NCI-H69 (cell line): Measurements from ENCODE around the gene SRSF4.

Experiments used
- DNase-seq: peaks from one replicate; lab custom pipeline; 2025; lab: John Stamatoyannopoulos, UW

Gene SRSF4

GRCh38 chr1:29200906-29201594, 19.4 kb upstream of the SRSF4 start:
- DNase-seq, result no peak

- no peak for DNase-seq
Observed at GRCh38 chr1:29197993-29198392, 16.3 kb upstream of the SRSF4 start.

GRCh38 chr1:29197590-29197924, 15.9 kb upstream of the SRSF4 start:
- peak; percentile 53 for DNase-seq

- DNase-seq, result no peak
Observed at GRCh38 chr1:29196863-29197589, 15.3 kb upstream of the SRSF4 start.

GRCh38 chr1:29195881-29196291, 14.2 kb upstream of the SRSF4 start:
- no peak for DNase-seq

GRCh38 chr1:29193879-29194455, 12.3 kb upstream of the SRSF4 start:
- no peak for DNase-seq

- no peak for DNase-seq
Observed at GRCh38 chr1:29190718-29191117, 9.0 kb upstream of the SRSF4 start.

GRCh38 chr1:29186707-29187106, 5.0 kb upstream of the SRSF4 start:
- no peak for DNase-seq

GRCh38 chr1:29186252-29186651, 4.6 kb upstream of the SRSF4 start:
- peak; percentile 7 for DNase-seq

GRCh38 chr1:29183287-29183686, 1.6 kb upstream of the SRSF4 start:
- no peak for DNase-seq

- DNase-seq, result peak; percentile 74
Observed at GRCh38 chr1:29180497-29181412, 945 bp downstream of the SRSF4 start.

GRCh38 chr1:29179641-29180184, 2.0 kb downstream of the SRSF4 start:
- DNase-seq, result no peak

- DNase-seq, result no peak
Observed at GRCh38 chr1:29177022-29177705, 4.5 kb downstream of the SRSF4 start.

- no peak for DNase-seq
Observed at GRCh38 chr1:29176576-29176975, 5.1 kb downstream of the SRSF4 start.

- no peak for DNase-seq
Observed at GRCh38 chr1:29172415-29172939, 9.2 kb downstream of the SRSF4 start.

GRCh38 chr1:29171521-29171920, 10.2 kb downstream of the SRSF4 start:
- no peak for DNase-seq

GRCh38 chr1:29171089-29171488, 10.6 kb downstream of the SRSF4 start:
- peak; percentile 86 for DNase-seq

- DNase-seq, result no peak
Observed at GRCh38 chr1:29169976-29170375, 11.7 kb downstream of the SRSF4 start.

GRCh38 chr1:29167904-29168303, 13.8 kb downstream of the SRSF4 start:
- no peak for DNase-seq

- DNase-seq, result no peak
Observed at GRCh38 chr1:29166291-29166878, 15.3 kb downstream of the SRSF4 start.

GRCh38 chr1:29164588-29164987, 17.1 kb downstream of the SRSF4 start:
- no peak for DNase-seq
